Measurements from ENCODE around the gene BTBD3.
A peak's percentile ranks its signal among the peaks of the same experiment; 100 is the strongest.

Gene BTBD3

DNA sequence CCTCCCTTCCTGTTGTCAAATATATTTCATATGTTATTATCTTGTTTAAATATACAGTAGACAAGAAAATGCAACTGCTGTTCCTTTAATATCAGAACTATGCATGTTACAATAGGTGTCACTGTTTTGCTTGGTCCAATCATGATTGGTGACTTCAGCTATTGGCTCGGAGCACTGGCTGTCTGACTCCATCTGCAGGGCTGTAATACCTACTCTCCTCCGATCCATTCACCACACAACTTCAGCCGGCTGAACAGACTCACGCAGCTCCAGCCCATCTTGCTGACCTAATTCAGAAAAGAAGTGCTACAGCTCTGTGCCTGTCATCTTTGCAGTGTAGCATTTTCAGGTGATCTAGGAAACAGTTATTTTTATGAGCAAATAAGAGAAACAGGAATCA, at the start of gene BTBD3:
Gene BTBD3, plus strand, starts transcription at position 231 of the 400 bp plus-strand sequence. CDS start 383 bp downstream, outside the sequence.
- peak; percentile 99 for FAIRE-seq

- no peak for FAIRE-seq
These were observed 48.1 kb upstream of the BTBD3 start for GRCh38 chr20:11869641-11870040.

DNA sequence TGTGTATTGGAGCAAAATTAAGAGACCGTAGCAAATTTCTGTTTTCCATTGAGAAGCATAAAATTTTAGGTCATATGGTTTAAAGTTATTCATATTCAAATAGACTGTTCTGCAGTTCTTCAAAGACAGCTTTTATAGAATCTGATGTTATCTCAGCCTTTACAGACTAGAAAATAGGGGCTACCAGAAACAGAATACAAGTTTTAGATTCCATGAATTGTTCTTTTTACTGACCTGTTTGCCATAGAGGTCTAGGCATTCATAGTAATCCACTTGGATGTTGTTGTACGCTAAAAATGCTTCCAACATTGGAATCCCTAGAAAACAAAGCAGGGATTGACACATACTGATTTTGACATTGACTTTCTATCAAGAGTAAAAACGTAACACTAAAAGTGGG, 47.3 kb upstream of the BTBD3 start:
- no peak for FAIRE-seq

DNA sequence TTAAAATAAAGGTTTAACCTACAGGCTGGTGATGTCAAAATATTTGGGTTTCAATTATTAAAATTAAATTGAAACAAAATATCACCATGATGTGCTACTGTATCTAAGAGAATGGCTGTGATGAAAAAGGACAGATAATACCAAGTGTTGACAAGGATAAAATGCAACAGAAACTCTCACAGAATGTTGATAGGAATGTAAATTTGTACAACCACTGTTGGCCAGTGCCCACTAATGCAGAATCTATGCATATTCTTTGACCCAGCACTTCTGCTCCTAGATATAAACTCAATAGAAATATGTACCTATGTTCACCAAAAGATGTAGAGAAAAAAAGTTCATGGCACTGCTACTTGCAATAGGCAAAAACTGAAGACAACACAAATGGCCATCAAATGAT, 41.1 kb upstream of the BTBD3 start:
- FAIRE-seq, result no peak

- FAIRE-seq, result no peak
These were observed 37.0 kb upstream of the BTBD3 start for GRCh38 chr20:11880680-11881079.

DNA sequence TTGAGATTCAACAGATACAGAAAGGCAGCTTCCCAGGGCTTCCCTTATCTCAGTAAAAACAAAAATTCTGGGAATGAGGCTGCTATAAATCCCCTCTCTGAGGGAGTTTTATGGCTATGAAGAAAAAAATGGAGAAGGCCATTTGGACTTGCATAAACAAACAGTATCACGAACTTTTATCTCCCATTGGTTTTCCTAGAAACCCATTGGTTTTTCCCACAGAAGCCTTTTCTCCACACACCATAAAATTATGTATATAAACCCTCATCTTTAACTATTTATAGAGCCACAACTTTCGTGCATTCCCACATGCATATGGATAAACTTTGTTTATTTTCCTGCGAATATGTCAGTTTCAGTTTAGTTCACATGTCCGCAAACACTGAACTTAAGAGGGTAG, 36.2 kb upstream of the BTBD3 start:
- FAIRE-seq, result no peak

GRCh38 chr20:11882651-11883050, 35.0 kb upstream of the BTBD3 start:
- no peak for FAIRE-seq

DNA sequence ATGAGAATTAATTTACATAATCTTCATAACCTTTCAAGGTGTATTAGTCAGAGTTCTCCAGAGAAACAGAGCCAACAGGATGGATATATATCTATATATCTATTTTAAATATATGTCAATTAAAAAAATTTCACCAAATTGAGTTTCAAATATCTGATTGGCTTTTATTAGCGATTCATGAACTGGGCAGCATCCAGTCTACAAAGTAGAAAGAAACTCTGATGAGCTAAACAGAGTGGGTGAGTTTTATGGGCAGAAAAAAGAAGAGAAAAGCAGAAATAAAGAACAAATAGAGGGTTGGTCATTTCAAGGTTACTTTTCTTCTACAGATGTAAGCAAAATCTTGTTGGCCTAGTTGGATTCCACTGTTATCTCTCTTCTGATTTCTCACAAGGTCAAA, 29.0 kb upstream of the BTBD3 start:
- no peak for FAIRE-seq

DNA sequence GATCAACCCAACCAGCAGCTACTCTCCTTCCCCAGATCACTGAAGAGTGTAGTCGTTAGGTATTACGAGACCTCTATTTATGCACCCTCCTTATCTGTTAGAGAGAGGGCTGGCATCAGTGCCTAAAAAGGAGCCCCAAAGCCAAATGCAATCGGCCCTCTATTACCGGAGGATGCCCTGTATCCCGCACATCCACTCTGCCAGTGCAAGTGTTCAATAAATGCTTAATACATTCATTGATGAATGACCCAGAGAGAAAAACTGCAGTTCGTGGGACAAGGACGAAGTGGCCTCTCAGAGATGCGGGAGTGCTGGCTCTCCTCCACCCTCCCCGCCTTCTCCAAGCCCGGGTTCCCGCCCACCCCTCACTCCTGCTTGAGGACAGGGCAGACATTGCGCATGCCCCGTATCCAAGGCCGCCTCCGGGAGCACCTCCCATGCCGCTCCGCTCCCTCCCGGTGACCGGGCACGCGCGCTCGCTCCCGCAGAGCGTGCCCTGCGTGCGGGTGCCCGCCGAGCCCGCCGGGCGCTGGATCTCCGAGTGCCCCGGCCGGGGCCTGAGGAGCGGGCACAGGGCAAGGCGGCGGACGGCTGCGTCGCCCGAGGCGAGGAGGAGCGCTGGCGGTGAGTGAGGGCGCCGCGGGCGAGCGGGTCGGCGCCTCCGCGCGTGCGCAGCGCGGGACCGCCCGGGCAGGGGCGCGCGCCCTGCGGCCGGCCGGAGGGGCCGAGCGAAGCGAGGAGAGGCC, 27.2 kb upstream of the BTBD3 start:
- no peak for FAIRE-seq

GRCh38 chr20:11891077-11891775, 26.5 kb upstream of the BTBD3 start:
- no peak for FAIRE-seq

DNA sequence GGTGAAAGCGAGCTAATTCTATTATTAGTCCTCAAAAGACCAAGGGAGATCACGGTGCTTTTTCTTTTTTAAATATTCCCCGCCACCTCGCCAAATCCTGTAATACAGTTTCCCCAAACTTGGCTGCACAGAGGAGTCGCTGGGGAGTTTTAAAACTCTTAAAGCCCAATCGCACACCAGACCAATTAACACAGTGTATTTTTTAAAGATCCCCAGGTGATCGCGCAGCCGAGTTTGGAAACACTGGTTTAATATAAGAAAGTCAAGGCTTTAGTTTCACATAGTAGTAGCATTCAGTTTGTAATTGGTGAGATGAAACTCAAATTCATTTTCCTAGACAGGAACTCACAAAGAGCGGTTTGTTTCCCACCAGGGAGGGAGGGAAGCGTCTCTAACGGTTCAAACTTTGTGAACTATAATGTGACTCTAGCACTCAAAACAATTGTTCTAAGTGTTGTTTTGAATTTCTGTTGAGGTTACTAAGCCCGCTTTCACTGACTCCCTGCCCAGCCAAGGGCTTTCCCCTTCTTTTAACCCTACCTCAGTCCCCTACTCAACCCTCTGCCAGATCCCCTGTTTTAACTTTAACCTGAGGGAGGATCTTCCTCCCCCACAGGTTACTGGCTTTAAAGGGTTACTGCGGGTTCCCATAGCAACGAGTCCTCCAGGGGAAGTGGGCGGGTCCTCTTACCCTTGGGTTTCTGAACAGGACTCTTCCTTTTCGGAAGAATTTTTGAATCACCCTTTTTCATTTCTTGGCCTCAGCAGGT, 25.7 kb upstream of the BTBD3 start:
- no peak for FAIRE-seq

- FAIRE-seq, result no peak
These were observed 23.6 kb upstream of the BTBD3 start for GRCh38 chr20:11894062-11894461.

DNA sequence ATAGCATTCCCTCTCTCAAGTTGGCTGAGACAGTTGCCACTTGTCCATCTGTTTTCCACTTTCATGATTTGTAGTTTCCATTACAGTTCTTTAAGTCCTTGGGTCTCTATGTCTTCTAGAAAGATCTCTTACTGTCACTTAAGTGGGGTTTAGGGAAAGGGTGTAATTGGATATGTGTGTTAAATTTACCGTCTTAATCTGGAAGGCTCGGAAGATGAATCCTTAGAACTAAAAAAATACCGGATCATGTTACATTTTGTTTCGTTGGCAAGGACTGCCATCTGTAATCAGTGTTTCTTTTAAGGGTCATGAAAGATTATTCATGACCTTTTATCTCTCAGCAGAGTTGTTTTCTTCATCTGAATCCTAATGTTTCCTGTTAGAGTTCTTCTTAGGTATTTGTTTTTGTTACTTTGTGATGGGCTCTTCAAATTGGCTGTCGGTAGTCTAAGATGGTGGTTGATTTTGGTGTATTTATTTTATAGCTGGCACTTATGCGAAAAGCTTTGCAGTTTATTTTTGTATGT, 21.8 kb upstream of the BTBD3 start:
- FAIRE-seq, result no peak

DNA sequence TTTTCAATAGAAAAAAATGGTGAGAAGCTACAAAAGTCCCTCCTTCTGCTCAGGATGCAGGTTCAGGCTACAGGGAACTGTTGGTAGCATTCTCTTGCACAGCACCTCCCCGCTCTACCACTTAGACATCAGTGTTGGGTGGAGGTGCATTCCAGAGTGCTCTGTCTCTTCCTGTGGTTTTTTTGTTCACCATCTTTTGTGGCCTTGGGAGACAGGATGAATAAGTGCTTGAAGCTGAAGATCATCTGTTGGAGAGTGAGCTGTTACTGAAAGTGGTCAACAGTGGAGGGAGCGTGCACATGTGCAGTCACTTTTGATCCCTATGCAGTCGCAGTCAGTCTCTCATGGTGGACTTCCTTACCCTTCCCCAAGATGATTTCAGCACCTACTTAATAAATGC, 16.6 kb upstream of the BTBD3 start:
- FAIRE-seq, result no peak

GRCh38 chr20:11902285-11902697, 15.4 kb upstream of the BTBD3 start:
- FAIRE-seq, result peak; percentile 5

DNA sequence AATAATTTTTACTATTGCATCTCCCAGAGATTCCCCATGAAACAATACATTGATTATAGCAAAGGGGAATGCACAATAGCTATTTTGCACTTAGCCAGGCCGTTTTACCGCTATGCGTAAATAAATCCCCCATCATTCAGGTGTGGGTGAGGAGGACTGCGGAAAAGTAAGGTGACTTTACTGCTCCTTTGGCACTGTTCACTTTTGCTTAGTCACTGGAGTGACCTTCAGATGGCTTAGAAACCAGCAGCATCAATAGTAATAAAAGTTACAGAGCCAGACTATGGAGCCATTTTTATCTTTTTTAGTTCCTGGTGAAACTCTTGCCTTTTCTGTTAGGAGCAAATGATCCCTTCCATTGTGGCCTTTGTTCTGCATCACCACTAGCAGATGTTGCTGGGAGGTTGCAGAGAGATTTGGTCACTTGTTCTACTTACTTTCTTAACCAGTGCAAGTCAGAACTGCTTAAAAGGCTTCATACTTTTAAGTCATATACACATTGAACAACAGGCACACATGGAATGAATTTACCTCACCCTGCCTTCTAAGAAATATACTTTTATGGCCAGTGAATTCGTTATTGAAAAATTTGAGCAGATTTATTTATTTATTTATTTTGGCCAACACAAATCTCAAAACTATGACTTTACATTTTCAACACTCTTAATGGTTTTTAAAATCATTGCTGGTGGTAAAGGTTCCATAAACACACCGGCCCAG, 12.1 kb upstream of the BTBD3 start:
- FAIRE-seq, result peak; percentile 45

DNA sequence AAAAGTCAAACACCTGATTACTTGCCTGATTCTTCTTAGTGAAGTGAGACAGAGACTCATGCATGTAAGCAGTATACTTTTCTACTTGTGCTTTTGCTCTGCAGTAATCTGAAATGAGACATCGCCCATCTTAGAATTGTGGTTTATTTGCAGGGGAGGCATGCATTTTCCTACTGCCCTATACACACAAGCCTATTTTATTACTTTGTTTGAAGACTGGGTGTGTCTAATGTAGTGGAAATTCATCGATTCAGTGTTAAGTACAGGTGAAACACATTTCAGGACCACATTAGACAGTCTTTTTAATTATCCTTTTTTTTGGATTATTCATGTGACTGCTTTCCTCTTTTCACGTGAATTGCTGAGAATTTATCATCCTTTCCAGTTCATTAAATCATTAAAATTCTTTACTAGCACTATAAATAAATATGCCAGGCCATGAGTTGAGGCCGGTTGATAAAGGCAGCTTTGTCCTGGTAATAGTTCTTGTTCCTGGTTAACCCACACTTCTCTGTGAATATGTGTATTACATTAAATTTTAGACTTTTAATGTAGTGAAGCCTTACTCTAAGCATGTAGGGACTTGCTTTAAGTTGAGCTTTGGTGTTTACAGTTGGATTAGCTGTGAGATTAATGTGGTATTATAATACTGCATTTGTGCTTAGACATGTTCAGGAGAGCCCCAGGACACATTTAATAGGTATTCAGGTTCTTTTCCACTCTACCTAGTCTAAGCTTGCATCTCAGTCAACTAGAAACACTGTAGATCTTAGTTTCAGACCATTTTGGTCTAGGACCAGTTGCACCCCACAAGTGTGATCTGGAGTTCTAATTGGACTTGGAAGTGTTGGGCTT, 10.8 kb upstream of the BTBD3 start:
- FAIRE-seq, result peak; percentile 97

DNA sequence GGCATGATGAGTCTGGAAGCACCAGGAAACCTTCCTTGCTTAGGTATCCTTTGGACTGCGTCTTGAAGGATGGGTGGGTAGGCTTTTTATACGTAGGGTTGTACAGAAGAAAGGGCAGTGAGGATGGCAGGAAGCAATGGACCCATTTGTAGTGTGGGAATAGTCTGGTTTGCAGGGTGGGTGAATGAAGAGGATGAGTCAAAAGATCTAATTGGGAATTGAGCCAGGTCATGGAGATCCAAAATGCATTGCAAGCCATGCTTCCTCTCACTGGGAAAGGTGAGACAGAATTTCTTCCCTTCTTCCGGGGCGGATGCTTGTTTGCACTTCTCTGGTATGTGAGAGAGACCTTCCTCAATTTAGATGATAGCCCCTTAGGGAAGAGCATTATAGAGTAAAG, 10.1 kb upstream of the BTBD3 start:
- no peak for FAIRE-seq

- FAIRE-seq, result no peak
These were observed 5.6 kb upstream of the BTBD3 start for GRCh38 chr20:11912013-11912658.

GRCh38 chr20:11912659-11913415, 4.9 kb upstream of the BTBD3 start:
- no peak for FAIRE-seq

Data from islet of Langerhans (tissue), 1 donor.